NCI-H2081 (cell line): ENCODE measurements around the gene TSPAN1.
A peak's percentile ranks its signal among the peaks of the same experiment; 100 is the strongest.
"Not testable (repeated sequence)": the region's sequence is repeated elsewhere in the genome, so short reads cannot be mapped to it uniquely, and the experiment has no call there.

Experiments
- DNase-seq, 2 experiments: peaks; one replicate each; lab custom pipeline; 2025; lab: John Stamatoyannopoulos, UW

Gene TSPAN1

GRCh38 chr1:46218443-46218842, 43.6 kb downstream of the TSPAN1 start:
- DNase-seq, result no peak

GRCh38 chr1:46219551-46220520, 44.9 kb downstream of the TSPAN1 start:
- no peak for DNase-seq

- DNase-seq, result no peak
Measured at GRCh38 chr1:46220808-46221207, 45.9 kb downstream of the TSPAN1 start.

GRCh38 chr1:46221749-46222148, 46.9 kb downstream of the TSPAN1 start:
- no peak for DNase-seq

GRCh38 chr1:46223055-46223454, 48.2 kb downstream of the TSPAN1 start:
- DNase-seq, result not testable (repeated sequence)

- peak; percentile 80 to 82 for DNase-seq
Measured at GRCh38 chr1:46223472-46223943, 48.6 kb downstream of the TSPAN1 start.

- no peak for DNase-seq
Measured at GRCh38 chr1:46224966-46225365, 50.1 kb downstream of the TSPAN1 start.

GRCh38 chr1:46231231-46231630, 56.3 kb downstream of the TSPAN1 start:
- DNase-seq, result not testable (repeated sequence)
